ENCODE results near the gene CAPZB. TPM values are rescaled to one million over a fixed set of nuclear protein-coding genes. Genes with fewer than 3 reads are reported as not detected.

Gene CAPZB
- total RNA-seq, 4 donors from 2014 or later = 107 to 210 (median 119) TPM

- peak overlapping the region; percentile 32 to 80 (median 72) for H3K27ac ChIP-seq
These were observed 33.1 kb downstream of the CAPZB start for GRCh38 chr1:19452221-19452663.

GRCh38 chr1:19450811-19451515, 34.4 kb downstream of the CAPZB start:
- Histone ChIP-seq H3K27me3 (no peaks in the 10 kb centered on the region), H3K4me1 (peaks cover 9 to 87% (median 38%) of the 10 kb centered on the region in 4 donors), H3K27ac (peak overlapping the region; percentile 44 to 77 (median 72)), H3K4me3 (no peak overlapping the region), H3K36me3 (peaks cover 0 to 8% (median 0%) of the 10 kb centered on the region in 3 donors), H3K9me3 (no peaks in the 10 kb centered on the region)
- TF ChIP-seq CTCF (IDR thresholded peaks at IDR 0.05) (no peak), POLR2A (IDR thresholded peaks at IDR 0.05) (peak in 1 of 2 donors; percentile 19)
- DNase-seq = peak in 1 of 3 donors; percentile 68

More at GRCh38 chr1:19452221-19452663, 33.1 kb downstream of the CAPZB start:
- Histone ChIP-seq H3K27me3 (no peaks in the 10 kb centered on the region), H3K4me1 (peaks cover 9 to 95% (median 40%) of the 10 kb centered on the region in 4 donors), H3K36me3 (peaks cover 0 to 8% (median 0%) of the 10 kb centered on the region in 3 donors), H3K4me3 (no peak overlapping the region), H3K9me3 (no peaks in the 10 kb centered on the region)
- no peak for DNase-seq
- TF ChIP-seq POLR2A (IDR thresholded peaks at IDR 0.05) = no peak

- TF ChIP-seq CTCF (IDR thresholded peaks at IDR 0.05) (no peak), POLR2A (IDR thresholded peaks at IDR 0.05) (no peak)
These were observed 35.7 kb downstream of the CAPZB start for GRCh38 chr1:19449454-19450228.

GRCh38 chr1:19448491-19449439, 36.6 kb downstream of the CAPZB start:
- DNase-seq = peak in 1 of 3 donors; percentile 66
- no peak for TF ChIP-seq POLR2A (IDR thresholded peaks at IDR 0.05)
- TF ChIP-seq CTCF (IDR thresholded peaks at IDR 0.05) = no peak
- no peaks in the 10 kb centered on the region for H3K9me3 ChIP-seq
- H3K4me1 ChIP-seq = peaks cover 4 to 87% (median 25%) of the 10 kb centered on the region in 4 donors
- no peak overlapping the region for H3K4me3 ChIP-seq
- H3K36me3 ChIP-seq = peaks cover 0 to 8% (median 0%) of the 10 kb centered on the region in 3 donors
- H3K27ac ChIP-seq = peak overlapping the region; percentile 50 to 77 (median 66)
- H3K27me3 ChIP-seq = no peaks in the 10 kb centered on the region

More at GRCh38 chr1:19449454-19450228, 35.7 kb downstream of the CAPZB start:
- Histone ChIP-seq H3K4me1 (peaks cover 9 to 87% (median 31%) of the 10 kb centered on the region in 4 donors), H3K9me3 (no peaks in the 10 kb centered on the region), H3K36me3 (peaks cover 0 to 8% (median 0%) of the 10 kb centered on the region in 3 donors), H3K27ac (peak overlapping the region; percentile 45 to 77 (median 66)), H3K27me3 (no peaks in the 10 kb centered on the region), H3K4me3 (no peak overlapping the region)
- DNase-seq = no peak

- Histone ChIP-seq H3K9me3 (no peaks in the 10 kb centered on the region), H3K36me3 (peaks cover 0 to 8% (median 0%) of the 10 kb centered on the region in 3 donors), H3K27ac (peak overlapping the region; percentile 50 to 77 (median 66)), H3K4me1 (peaks cover 0 to 82% (median 22%) of the 10 kb centered on the region in 4 donors), H3K27me3 (no peaks in the 10 kb centered on the region), H3K4me3 (no peak overlapping the region)
- no peak for TF ChIP-seq CTCF (IDR thresholded peaks at IDR 0.05)
- no peak for TF ChIP-seq POLR2A (IDR thresholded peaks at IDR 0.05)
- DNase-seq = no peak
These were observed 37.8 kb downstream of the CAPZB start for GRCh38 chr1:19447550-19447949.
